ENCODE data around the gene GPALPP1. TPM values are rescaled to one million over a fixed set of nuclear protein-coding genes. Genes with fewer than 3 reads are reported as not detected.

The GPALPP1 gene
- total and polyA plus RNA-seq, 7 experiments from 2014 or later = 17.5 to 43.1 (median 30.4) TPM

DNA sequence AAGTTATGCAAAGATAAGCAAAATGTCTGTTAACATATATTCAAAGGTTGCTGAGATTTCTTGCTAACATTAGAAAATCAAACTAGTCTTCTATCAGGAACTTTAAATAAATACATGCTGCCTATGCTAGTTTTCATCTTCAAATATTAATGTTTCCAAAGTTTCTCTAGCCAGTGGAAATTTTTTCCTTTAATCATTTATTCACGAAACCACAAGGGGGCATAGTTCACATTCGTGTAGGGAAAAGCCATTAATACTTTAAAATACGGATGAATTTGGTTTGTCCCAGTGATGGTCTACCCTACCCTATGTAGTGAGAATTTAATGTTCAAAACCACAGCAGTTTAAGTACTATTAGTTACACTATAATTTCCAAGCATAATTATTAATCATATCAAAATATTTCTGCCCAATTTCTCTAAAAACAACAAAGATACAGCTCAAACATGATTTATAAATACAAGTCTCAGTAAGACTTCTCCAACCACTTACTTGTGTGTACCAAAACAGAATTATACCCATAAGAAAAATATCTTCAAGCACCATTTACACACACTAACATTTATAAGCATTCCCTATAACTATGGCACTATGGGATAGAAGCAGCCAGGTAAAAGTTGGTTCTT is 16.3 kb upstream of the GPALPP1 start:
- DNase-seq (peak in 3 of 9 donors; percentile 10 to 13 (median 11)), ATAC-seq (no peak)
- Mint-ChIP-seq H3K9me3 (no peaks in the 10 kb centered on the region), H3K27ac (no peak overlapping the region), H3K4me3 (no peak overlapping the region), H3K36me3 (peaks cover 0 to 23% (median 4%) of the 10 kb centered on the region in 5 donors), H3K4me1 (no peaks in the 10 kb centered on the region), H3K27me3 (no peaks in the 10 kb centered on the region)
- CTCF ChIA-PET = interaction anchor here (0.8 to 1.9 kb wide), 3 partner anchors 46 to 490 kb away, joined by 3 to 13 read pairs (median 4); no protein-coding TSS in a partner anchor
- Histone ChIP-seq H3K9me3 (ENCODE audit: control insufficient read depth in 2 of 3, low read length in 3 of 3) (no peaks in the 10 kb centered on the region), H3K4me3 (ENCODE audit: low read length) (no peak overlapping the region), H3K4me1 (ENCODE audit: control insufficient read depth in 2 of 2, insufficient read depth in 2 of 2, low read length in 2 of 2) (no peaks in the 10 kb centered on the region), H3K27me3 (ENCODE audit: control insufficient read depth in 2 of 2, insufficient read depth in 2 of 2, low read length in 2 of 2) (no peaks in the 10 kb centered on the region), H3K27ac (ENCODE audit: low read depth, low read length) (no peak overlapping the region), H3K36me3 (ENCODE audit: control insufficient read depth in 2 of 3, insufficient read depth in 3 of 3, low read length in 3 of 3) (peaks cover 0 to 23% (median 5%) of the 10 kb centered on the region in 3 experiments)
- intact Hi-C loops (cut with micrococcal nuclease) = loop anchor here (1.0 to 5.0 kb wide), 3 partner anchors 336 to 1066 kb away; partner anchors contain the start of gene TSC22D1 (in 1 of the 2)
- POLR2A ChIA-PET = no interaction called here

GRCh38 chr13:44974056-44974793 is 15.1 kb upstream of the GPALPP1 start:
- H3K27ac ChIP-seq (ENCODE audit: low read depth, low read length) = no peak overlapping the region
- Mint-ChIP-seq H3K9me3 (no peaks in the 10 kb centered on the region), H3K36me3 (peaks cover 2 to 31% (median 9%) of the 10 kb centered on the region in 5 donors), H3K27me3 (no peaks in the 10 kb centered on the region), H3K4me3 (no peak overlapping the region), H3K27ac (no peak overlapping the region), H3K4me1 (no peaks in the 10 kb centered on the region)
- POLR2A ChIA-PET = interaction anchor here (1.0 kb wide), 1 partner anchor 732 kb away, joined by 3 read pairs; no protein-coding TSS in a partner anchor
- no peak for DNase-seq
- no peak for ATAC-seq
- H3K4me1 ChIP-seq (ENCODE audit: control insufficient read depth in 2 of 2, insufficient read depth in 2 of 2, low read length in 2 of 2) = no peaks in the 10 kb centered on the region
- H3K27me3 ChIP-seq (ENCODE audit: control insufficient read depth in 2 of 2, insufficient read depth in 2 of 2, low read length in 2 of 2) = no peaks in the 10 kb centered on the region
- H3K36me3 ChIP-seq (ENCODE audit: control insufficient read depth in 2 of 3, insufficient read depth in 3 of 3, low read length in 3 of 3) = peaks cover 0 to 35% (median 5%) of the 10 kb centered on the region in 3 experiments
- CTCF ChIA-PET = interaction anchor here (0.6 to 1.9 kb wide), 4 partner anchors 48 to 491 kb away, joined by 3 to 13 read pairs (median 4); no protein-coding TSS in a partner anchor
- intact Hi-C loops (cut with micrococcal nuclease) = loop anchor here (5.0 kb wide), 2 partner anchors 397 to 1067 kb away; partner anchors contain the start of gene TSC22D1 (in 1 of the 2)
- no peak overlapping the region for H3K4me3 ChIP-seq (ENCODE audit: low read length)
- H3K9me3 ChIP-seq (ENCODE audit: control insufficient read depth in 2 of 3, low read length in 3 of 3) = no peaks in the 10 kb centered on the region

GRCh38 chr13:44976196-44976595 is 13.1 kb upstream of the GPALPP1 start:
- CTCF ChIA-PET = interaction anchor here (0.7 kb wide), 1 partner anchor 48 kb away, joined by 3 read pairs; no protein-coding TSS in a partner anchor
- H3K27ac Mint-ChIP-seq = no peak overlapping the region
- H3K4me1 Mint-ChIP-seq = no peaks in the 10 kb centered on the region
- ATAC-seq = no peak
- no peaks in the 10 kb centered on the region for H3K9me3 ChIP-seq (ENCODE audit: control insufficient read depth in 2 of 3, low read length in 3 of 3)
- H3K4me3 Mint-ChIP-seq = no peak overlapping the region
- H3K36me3 Mint-ChIP-seq = peaks cover 3 to 36% (median 10%) of the 10 kb centered on the region in 5 donors
- H3K9me3 Mint-ChIP-seq = no peaks in the 10 kb centered on the region
- intact Hi-C loops (cut with micrococcal nuclease) = no loop called here
- no peak overlapping the region for H3K4me3 ChIP-seq (ENCODE audit: low read length)
- POLR2A ChIA-PET = no interaction called here
- no peaks in the 10 kb centered on the region for H3K27me3 Mint-ChIP-seq
- no peak for DNase-seq
- no peak overlapping the region for H3K27ac ChIP-seq (ENCODE audit: low read depth, low read length)
- peaks cover 0 to 45% (median 5%) of the 10 kb centered on the region in 3 experiments for H3K36me3 ChIP-seq (ENCODE audit: control insufficient read depth in 2 of 3, insufficient read depth in 3 of 3, low read length in 3 of 3)
- no peaks in the 10 kb centered on the region for H3K27me3 ChIP-seq (ENCODE audit: control insufficient read depth in 2 of 2, insufficient read depth in 2 of 2, low read length in 2 of 2)
- no peaks in the 10 kb centered on the region for H3K4me1 ChIP-seq (ENCODE audit: control insufficient read depth in 2 of 2, insufficient read depth in 2 of 2, low read length in 2 of 2)

DNA sequence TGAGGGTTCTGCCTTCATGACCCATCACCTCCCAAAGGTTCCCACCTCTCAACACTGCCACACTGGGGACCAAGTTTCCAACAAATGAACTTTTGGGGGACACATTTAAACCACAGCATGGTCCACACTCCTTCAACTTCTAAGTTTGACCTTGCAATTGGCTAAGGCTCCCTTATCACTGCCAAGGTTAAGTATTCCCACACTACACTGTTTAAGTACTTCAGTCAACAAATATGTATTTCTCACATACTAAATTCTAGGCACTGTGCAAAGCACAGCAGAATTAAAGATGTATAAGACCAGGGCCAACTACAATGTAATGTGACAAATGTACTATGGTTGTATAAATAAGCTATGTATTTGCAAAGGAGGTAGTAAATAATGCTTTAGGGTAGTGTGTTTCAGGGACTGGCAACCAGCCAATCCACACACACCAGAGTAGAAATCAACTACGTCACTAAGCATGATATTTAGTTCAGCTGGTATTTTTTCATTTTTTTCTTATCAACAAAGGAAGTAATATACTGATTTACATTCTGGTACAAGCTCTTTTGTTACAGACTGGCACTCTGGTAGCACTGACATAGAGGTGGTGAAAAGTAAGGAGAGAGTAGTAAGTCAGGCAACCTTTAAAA is 12.3 kb upstream of the GPALPP1 start:
- Mint-ChIP-seq H3K9me3 (no peaks in the 10 kb centered on the region), H3K36me3 (peaks cover 0 to 31% (median 10%) of the 10 kb centered on the region in 5 donors), H3K4me3 (no peak overlapping the region), H3K27ac (peak overlapping the region in 1 of 9 donors; percentile 8), H3K27me3 (no peaks in the 10 kb centered on the region), H3K4me1 (peaks cover 0 to under 1% (median 0%) of the 10 kb centered on the region in 7 donors)
- ATAC-seq = no peak
- H3K27ac ChIP-seq (ENCODE audit: low read depth, low read length) = no peak overlapping the region
- POLR2A ChIA-PET = no interaction called here
- intact Hi-C loops (cut with micrococcal nuclease) = no loop called here
- H3K9me3 ChIP-seq (ENCODE audit: control insufficient read depth in 2 of 3, low read length in 3 of 3) = no peaks in the 10 kb centered on the region
- peaks cover 0 to 41% (median 5%) of the 10 kb centered on the region in 3 experiments for H3K36me3 ChIP-seq (ENCODE audit: control insufficient read depth in 2 of 3, insufficient read depth in 3 of 3, low read length in 3 of 3)
- CTCF ChIA-PET = interaction anchor here (0.6 kb wide), 2 partner anchors 542 to 1169 kb away, joined by 3 read pairs; no protein-coding TSS in a partner anchor
- H3K4me1 ChIP-seq (ENCODE audit: control insufficient read depth in 2 of 2, insufficient read depth in 2 of 2, low read length in 2 of 2) = no peaks in the 10 kb centered on the region
- H3K4me3 ChIP-seq (ENCODE audit: low read length) = no peak overlapping the region
- no peaks in the 10 kb centered on the region for H3K27me3 ChIP-seq (ENCODE audit: control insufficient read depth in 2 of 2, insufficient read depth in 2 of 2, low read length in 2 of 2)
- no peak for DNase-seq

DNA sequence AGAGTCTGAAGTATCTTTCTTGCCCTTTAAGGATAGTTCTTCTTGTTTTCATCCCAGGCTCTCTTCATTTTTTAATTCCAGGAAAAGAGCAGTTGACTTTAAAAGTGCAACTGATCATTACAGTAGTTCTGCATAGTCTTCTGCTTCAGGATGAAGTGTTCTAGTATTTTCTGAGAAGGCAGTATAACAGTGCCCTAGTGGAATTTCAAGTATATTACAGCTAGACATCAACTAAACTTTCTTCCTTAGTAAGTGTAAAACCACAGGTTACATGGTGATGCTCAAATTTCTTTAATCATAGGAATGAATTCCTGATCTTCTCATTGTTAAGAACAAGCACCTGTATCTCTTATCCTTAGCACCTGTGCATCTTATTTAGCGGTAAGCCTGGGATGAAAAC is 11.0 kb upstream of the GPALPP1 start:
- H3K36me3 ChIP-seq (ENCODE audit: control insufficient read depth in 2 of 3, insufficient read depth in 3 of 3, low read length in 3 of 3) = peaks cover 0 to 41% (median 5%) of the 10 kb centered on the region in 3 experiments
- H3K27ac ChIP-seq (ENCODE audit: low read depth, low read length) = no peak overlapping the region
- Mint-ChIP-seq H3K9me3 (no peaks in the 10 kb centered on the region), H3K36me3 (peaks cover 0 to 34% (median 10%) of the 10 kb centered on the region in 5 donors), H3K4me3 (no peak overlapping the region), H3K4me1 (peaks cover 0 to 7% (median 5%) of the 10 kb centered on the region in 7 donors), H3K27me3 (no peaks in the 10 kb centered on the region), H3K27ac (no peak overlapping the region)
- ChIA-PET CTCF (no interaction called here), POLR2A (no interaction called here)
- H3K27me3 ChIP-seq (ENCODE audit: control insufficient read depth in 2 of 2, insufficient read depth in 2 of 2, low read length in 2 of 2) = no peaks in the 10 kb centered on the region
- intact Hi-C loops (cut with micrococcal nuclease) = no loop called here
- no peaks in the 10 kb centered on the region for H3K4me1 ChIP-seq (ENCODE audit: control insufficient read depth in 2 of 2, insufficient read depth in 2 of 2, low read length in 2 of 2)
- no peak overlapping the region for H3K4me3 ChIP-seq (ENCODE audit: low read length)
- no peak for DNase-seq
- no peak for ATAC-seq
- no peaks in the 10 kb centered on the region for H3K9me3 ChIP-seq (ENCODE audit: control insufficient read depth in 2 of 3, low read length in 3 of 3)

GRCh38 chr13:44989941-44990340 is 603 bp downstream of the GPALPP1 start:
- Mint-ChIP-seq H3K27me3 (no peaks in the 10 kb centered on the region), H3K36me3 (peaks cover 0 to 15% (median 2%) of the 10 kb centered on the region in 5 donors)

More at GRCh38 chr13:44989941-44990340, 603 bp downstream of the GPALPP1 start:
- peak; percentile 5 for ATAC-seq
- Histone ChIP-seq H3K9me3 (ENCODE audit: control insufficient read depth in 2 of 3, low read length in 3 of 3) (no peaks in the 10 kb centered on the region), H3K4me1 (ENCODE audit: control insufficient read depth in 2 of 2, insufficient read depth in 2 of 2, low read length in 2 of 2) (peaks cover 18 to 27% of the 10 kb centered on the region in 2 donors), H3K4me3 (ENCODE audit: low read length) (peak overlapping the region; percentile 94), H3K27me3 (ENCODE audit: control insufficient read depth in 2 of 2, insufficient read depth in 2 of 2, low read length in 2 of 2) (no peaks in the 10 kb centered on the region), H3K36me3 (ENCODE audit: control insufficient read depth in 2 of 3, insufficient read depth in 3 of 3, low read length in 3 of 3) (peaks cover 0 to 15% (median 0%) of the 10 kb centered on the region in 3 experiments), H3K27ac (ENCODE audit: low read depth, low read length) (peak overlapping the region; percentile 95)
- ChIA-PET CTCF (no interaction called here), POLR2A (no interaction called here)
- peaks cover 40 to 82% (median 70%) of the 10 kb centered on the region in 7 donors for H3K4me1 Mint-ChIP-seq
- H3K9me3 Mint-ChIP-seq = peaks cover 0 to 3% (median 0%) of the 10 kb centered on the region in 11 donors
- intact Hi-C loops (cut with micrococcal nuclease) = loop anchor here (1.0 to 10.0 kb wide), 14 partner anchors 72 to 1562 kb away; partner anchors contain the start of genes COG3 (in 2 of the 2), GTF2F2 (in 2 of the 2), TPT1 (in 2 of the 2) and ZC3H13 (in 2 of the 2)
- peak overlapping the region; percentile 91 to 99 (median 98) for H3K27ac Mint-ChIP-seq
- H3K4me3 Mint-ChIP-seq = peak overlapping the region; percentile 96 to 100 (median 98)
- peak in 2 of 9 donors; percentile 4 to 9 for DNase-seq
